ENCODE results near the gene FAF2.
A peak's percentile ranks its signal among the peaks of the same experiment; 100 is the strongest.
"Not testable (repeated sequence)": the region's sequence is repeated elsewhere in the genome, so short reads cannot be mapped to it uniquely, and the experiment has no call there.

FAF2 gene

GRCh38 chr5:176447978-176448608, at the start of gene FAF2:
TSS of gene FAF2 (plus strand) at chr5:176448385. CDS start at chr5:176448408, 23 bp downstream.
- peak; percentile 96 for DNase-seq

- DNase-seq, result peak; percentile 8
Measured at GRCh38 chr5:176400382-176401156, 47.6 kb upstream of the FAF2 start.

- peak; percentile 5 for DNase-seq
Measured at GRCh38 chr5:176401281-176402205, 46.6 kb upstream of the FAF2 start.

- no peak for DNase-seq
Measured at GRCh38 chr5:176405656-176406435, 42.3 kb upstream of the FAF2 start.

- no peak for DNase-seq
Measured at GRCh38 chr5:176406436-176407052, 41.6 kb upstream of the FAF2 start.

GRCh38 chr5:176407456-176408251, 40.5 kb upstream of the FAF2 start:
- no peak for DNase-seq

GRCh38 chr5:176408252-176408573, 40.0 kb upstream of the FAF2 start:
- DNase-seq, result not testable (repeated sequence)

GRCh38 chr5:176408590-176408989, 39.6 kb upstream of the FAF2 start:
- DNase-seq, result no peak

GRCh38 chr5:176409765-176410164, 38.4 kb upstream of the FAF2 start:
- no peak for DNase-seq

GRCh38 chr5:176410486-176411180, 37.6 kb upstream of the FAF2 start:
- peak; percentile 70 for DNase-seq

GRCh38 chr5:176412517-176413254, 35.5 kb upstream of the FAF2 start:
- no peak for DNase-seq

GRCh38 chr5:176413255-176413565, 35.0 kb upstream of the FAF2 start:
- no peak for DNase-seq

GRCh38 chr5:176413709-176414191, 34.4 kb upstream of the FAF2 start:
- DNase-seq, result no peak

GRCh38 chr5:176414704-176415103, 33.5 kb upstream of the FAF2 start:
- DNase-seq, result no peak

GRCh38 chr5:176415240-176415951, 32.8 kb upstream of the FAF2 start:
- peak; percentile 83 for DNase-seq

- DNase-seq, result peak; percentile 96
Measured at GRCh38 chr5:176415952-176416924, 31.9 kb upstream of the FAF2 start, which contains the start of gene CLTB. TSS of gene CLTB (minus strand) at chr5:176416539. CDS start at chr5:176416363, 176 bp downstream.

- DNase-seq, result no peak
Measured at GRCh38 chr5:176416965-176417364, 31.2 kb upstream of the FAF2 start.

GRCh38 chr5:176418251-176418650, 29.9 kb upstream of the FAF2 start:
- DNase-seq, result no peak
